Measurements from ENCODE around the gene NTRK2.

DNA sequence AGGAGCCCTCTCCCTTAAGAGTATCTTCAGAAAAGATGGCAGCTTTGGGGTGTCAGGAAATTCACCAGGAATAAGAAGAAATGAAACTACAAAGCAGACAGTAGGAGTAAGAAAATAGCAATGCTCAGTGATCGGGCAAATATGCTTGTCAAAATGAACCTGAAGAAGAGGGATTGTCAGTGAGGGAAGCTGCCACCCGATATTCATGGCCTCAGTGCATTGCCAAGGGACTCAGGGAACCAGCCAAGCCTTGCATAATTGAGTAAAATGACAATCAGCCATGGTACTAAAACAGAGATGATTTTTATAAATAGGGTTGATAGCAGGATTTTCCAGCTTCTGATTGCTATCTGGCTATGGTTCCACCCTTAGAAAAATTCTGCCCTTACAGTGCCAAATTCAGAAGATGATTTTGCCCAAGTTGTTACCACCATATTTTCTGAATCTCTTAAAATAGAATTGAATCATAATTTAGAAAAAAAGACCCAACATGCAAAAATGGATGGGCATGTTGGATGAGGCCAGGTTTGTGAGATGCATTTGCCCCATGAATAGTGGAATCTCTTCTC is 274.0 kb downstream of the NTRK2 start:
- TF ChIP-seq, protein P1, sequence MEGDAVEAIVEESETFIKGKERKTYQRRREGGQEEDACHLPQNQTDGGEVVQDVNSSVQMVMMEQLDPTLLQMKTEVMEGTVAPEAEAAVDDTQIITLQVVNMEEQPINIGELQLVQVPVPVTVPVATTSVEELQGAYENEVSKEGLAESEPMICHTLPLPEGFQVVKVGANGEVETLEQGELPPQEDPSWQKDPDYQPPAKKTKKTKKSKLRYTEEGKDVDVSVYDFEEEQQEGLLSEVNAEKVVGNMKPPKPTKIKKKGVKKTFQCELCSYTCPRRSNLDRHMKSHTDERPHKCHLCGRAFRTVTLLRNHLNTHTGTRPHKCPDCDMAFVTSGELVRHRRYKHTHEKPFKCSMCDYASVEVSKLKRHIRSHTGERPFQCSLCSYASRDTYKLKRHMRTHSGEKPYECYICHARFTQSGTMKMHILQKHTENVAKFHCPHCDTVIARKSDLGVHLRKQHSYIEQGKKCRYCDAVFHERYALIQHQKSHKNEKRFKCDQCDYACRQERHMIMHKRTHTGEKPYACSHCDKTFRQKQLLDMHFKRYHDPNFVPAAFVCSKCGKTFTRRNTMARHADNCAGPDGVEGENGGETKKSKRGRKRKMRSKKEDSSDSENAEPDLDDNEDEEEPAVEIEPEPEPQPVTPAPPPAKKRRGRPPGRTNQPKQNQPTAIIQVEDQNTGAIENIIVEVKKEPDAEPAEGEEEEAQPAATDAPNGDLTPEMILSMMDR (IDR thresholded peaks at IDR 0.05; ENCODE audit: low read depth, low read length, missing input control): no peak
- TF ChIP-seq YY1 (IDR thresholded peaks at IDR 0.05): no peak
- TF ChIP-seq, protein P2, sequence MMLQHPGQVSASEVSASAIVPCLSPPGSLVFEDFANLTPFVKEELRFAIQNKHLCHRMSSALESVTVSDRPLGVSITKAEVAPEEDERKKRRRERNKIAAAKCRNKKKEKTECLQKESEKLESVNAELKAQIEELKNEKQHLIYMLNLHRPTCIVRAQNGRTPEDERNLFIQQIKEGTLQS (IDR thresholded peaks at IDR 0.05): no peak
